ENCODE measurements around the gene CHRNA10.

CHRNA10 gene

GRCh38 chr11:3615998-3616397 is 55.2 kb downstream of the CHRNA10 start:
- WGBS (ENCODE audit: insufficient coverage, insufficient read length): no CpG with 5 or more reads among the region's 6 CpGs
- DNase-seq (ENCODE audit: low read depth, low spot score): no peak
- H3K27ac ChIP-seq (ENCODE audit: low read length): no peak overlapping the region
- peaks cover 2% of the 10 kb centered on the region; the same call in 1 of the 2 replicates for H3K4me1 ChIP-seq (ENCODE audit: control insufficient read depth, insufficient read depth, low read length)
- no peaks in the 10 kb centered on the region for H3K9me3 ChIP-seq (ENCODE audit: control insufficient read depth, insufficient read depth, low read length)
- no peaks in the 10 kb centered on the region for H3K27me3 ChIP-seq (ENCODE audit: control insufficient read depth, insufficient read depth, low read length)
- no peaks in the 10 kb centered on the region for H3K36me3 ChIP-seq (ENCODE audit: control insufficient read depth, insufficient read depth, low read length)
- no peak overlapping the region for H3K4me3 ChIP-seq (ENCODE audit: low read length)
